Smooth muscle cell of the brain vasculature (primary cell): ENCODE results near the gene LARGE2.

ENCODE experiments used
- DNase-seq: peaks from one replicate; pipeline ENCODE4 v3.0.0-alpha.2; 2012; ENCODE audit warnings: low read depth, low spot score

The LARGE2 gene

GRCh38 chr11:45922425-45923082 lies at the start of gene LARGE2:
Gene LARGE2, plus strand, starts transcription at chr11:45922656. Its CDS starts 227 bp downstream, at chr11:45922883.
- DNase-seq: no peak

- no peak for DNase-seq
Observed at GRCh38 chr11:45876401-45876800, 46.1 kb upstream of the LARGE2 start.

- DNase-seq: no peak
Observed at GRCh38 chr11:45877221-45877620, 45.2 kb upstream of the LARGE2 start.

GRCh38 chr11:45877845-45878244 lies 44.6 kb upstream of the LARGE2 start:
- DNase-seq: no peak

- DNase-seq: no peak
Observed at GRCh38 chr11:45879803-45880686, 42.4 kb upstream of the LARGE2 start.

- peak; percentile 66 for DNase-seq
Observed at GRCh38 chr11:45880772-45881570, 41.5 kb upstream of the LARGE2 start.

GRCh38 chr11:45881708-45882368 lies 40.6 kb upstream of the LARGE2 start:
- DNase-seq: peak; percentile 31

- DNase-seq: no peak
Observed at GRCh38 chr11:45884596-45885185, 37.8 kb upstream of the LARGE2 start.

- DNase-seq: no peak
Observed at GRCh38 chr11:45885274-45885920, 37.1 kb upstream of the LARGE2 start, which contains the start of gene MAPK8IP1. Gene MAPK8IP1, plus strand, starts transcription at chr11:45885651. Its CDS starts 170 bp downstream, at chr11:45885821.

GRCh38 chr11:45885921-45886721 lies 36.3 kb upstream of the LARGE2 start:
- DNase-seq: no peak

- no peak for DNase-seq
Observed at GRCh38 chr11:45886816-45887520, 35.5 kb upstream of the LARGE2 start.

GRCh38 chr11:45887587-45887986 lies 34.9 kb upstream of the LARGE2 start:
- no peak for DNase-seq

- no peak for DNase-seq
Observed at GRCh38 chr11:45889555-45889954, 32.9 kb upstream of the LARGE2 start.

GRCh38 chr11:45889966-45890365 lies 32.5 kb upstream of the LARGE2 start:
- DNase-seq: no peak

GRCh38 chr11:45890886-45891550 lies 31.4 kb upstream of the LARGE2 start:
- DNase-seq: no peak

GRCh38 chr11:45892856-45893255 lies 29.6 kb upstream of the LARGE2 start:
- no peak for DNase-seq

- no peak for DNase-seq
Observed at GRCh38 chr11:45894555-45895247, 27.8 kb upstream of the LARGE2 start.
